SKM-1 treated with dmso at 0.1 percent for 144 hours (cell line): ENCODE results near the gene SAG.
"Not testable (repeated sequence)": the region's sequence is repeated elsewhere in the genome, so short reads cannot be mapped to it uniquely, and the experiment has no call there.

Experiments used
- DNase-seq: peaks from one replicate; lab custom pipeline; 2025; ENCODE audit not compliant: unreplicated experiment; lab: John Stamatoyannopoulos, UW

Gene SAG

DNA sequence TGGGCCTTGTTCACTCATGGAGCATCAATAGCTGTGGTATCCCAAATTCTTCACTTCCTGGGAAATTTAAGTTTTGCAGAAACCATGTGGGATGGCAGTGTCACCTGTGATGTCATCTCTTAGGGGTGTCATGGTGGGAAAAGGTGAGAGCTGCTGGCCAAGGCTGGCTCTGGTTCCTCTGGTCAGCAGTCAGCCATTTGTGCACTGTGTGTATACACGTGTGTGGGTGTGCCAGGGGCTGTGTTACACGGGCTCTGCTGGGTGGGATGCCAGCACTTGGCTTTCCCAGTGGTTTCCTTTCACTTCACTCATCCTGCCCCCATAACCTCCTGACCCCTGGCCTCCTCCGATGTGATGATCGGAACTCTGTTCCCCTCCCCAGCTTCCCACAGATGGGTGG, 21.3 kb downstream of the SAG start:
- no peak for DNase-seq

DNA sequence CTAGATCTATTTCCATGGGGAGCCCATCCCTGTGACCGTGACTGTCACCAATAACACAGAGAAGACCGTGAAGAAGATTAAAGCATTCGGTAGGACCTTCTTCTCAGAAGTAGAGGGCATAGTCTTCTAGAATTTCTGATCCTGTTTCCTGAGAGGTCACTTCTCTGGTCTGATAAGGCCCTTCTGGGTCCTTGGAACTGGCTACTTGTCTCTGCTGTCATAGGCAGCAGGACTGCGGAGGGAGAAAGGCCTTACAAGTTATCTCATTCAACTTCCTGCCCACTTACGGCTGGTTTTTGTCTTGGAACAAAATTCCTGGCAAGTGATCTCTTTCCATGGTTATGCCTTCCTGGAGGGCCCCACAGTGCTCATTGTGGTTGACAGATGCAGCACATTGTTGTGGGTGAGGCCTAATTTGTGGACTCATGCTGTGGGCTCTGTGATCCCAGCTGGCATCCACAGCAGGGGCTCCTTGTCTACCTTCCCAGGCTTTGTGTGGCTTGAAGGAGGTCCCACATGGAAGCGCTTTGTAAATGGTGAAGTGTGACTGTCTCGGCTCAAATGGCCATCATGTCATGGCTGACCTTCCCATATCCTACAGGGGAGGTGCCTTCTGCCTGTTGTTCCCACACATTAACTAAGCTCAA, 22.0 kb downstream of the SAG start:
- DNase-seq: no peak

- peak; percentile 99 for DNase-seq
Measured at GRCh38 chr2:233331536-233331935, 23.9 kb downstream of the SAG start.

GRCh38 chr2:233332125-233332524, 24.5 kb downstream of the SAG start:
- DNase-seq: no peak

DNA sequence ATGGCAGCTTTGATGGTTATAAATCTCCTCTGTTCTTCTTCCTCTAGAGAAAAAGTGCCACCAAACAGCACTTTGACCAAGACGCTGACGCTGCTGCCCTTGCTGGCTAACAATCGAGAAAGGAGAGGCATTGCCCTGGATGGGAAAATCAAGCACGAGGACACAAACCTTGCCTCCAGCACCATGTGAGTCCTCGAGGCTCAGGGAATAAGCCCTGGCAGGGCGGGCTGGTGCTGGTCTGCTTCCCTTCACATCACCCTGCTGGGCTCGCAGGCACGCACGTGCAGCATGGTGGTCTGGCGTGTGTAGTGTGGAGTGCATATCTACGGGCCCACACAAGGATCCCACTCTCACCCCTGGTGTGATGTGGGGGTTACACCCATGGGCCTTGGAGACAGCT, 27.3 kb downstream of the SAG start:
- DNase-seq: no peak

DNA sequence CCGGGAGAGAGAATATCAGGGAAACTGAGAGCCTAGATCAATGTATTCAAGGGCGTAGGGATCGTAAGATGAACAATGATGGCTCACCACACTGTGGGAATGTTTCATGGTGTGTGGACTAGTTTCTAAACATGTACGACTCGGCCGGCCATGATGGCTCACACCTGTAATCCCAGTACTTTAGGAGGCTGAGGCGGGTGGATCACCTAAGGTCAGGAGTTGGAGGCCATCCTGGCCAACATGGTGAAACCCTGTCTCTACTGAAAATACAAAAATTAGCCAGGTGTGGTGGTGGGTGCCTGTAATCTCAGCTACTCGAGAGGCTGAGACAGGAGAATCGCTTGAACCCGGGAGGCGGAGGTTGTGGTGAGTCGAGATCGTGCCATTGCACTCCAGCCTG, 28.5 kb downstream of the SAG start:
- DNase-seq: not testable (repeated sequence)

DNA sequence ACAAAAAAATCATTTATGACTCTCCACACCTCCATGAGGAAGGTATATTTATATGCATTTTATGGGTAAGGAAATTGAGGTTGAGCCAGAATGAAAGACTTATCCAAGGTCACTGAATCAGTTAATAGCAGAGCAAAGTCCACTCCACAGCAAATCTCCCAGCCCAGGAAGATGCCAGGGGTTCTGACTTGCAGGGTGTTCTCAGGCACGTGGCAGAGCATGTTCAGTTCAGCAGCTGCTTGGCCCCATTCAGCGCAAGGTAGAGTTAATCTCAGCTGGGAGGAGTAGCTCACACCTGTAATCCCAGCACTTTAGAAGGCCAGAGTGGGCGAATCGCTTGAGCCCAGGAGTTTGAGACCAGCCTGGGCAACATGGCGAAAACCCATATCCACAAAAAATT, 28.9 kb downstream of the SAG start:
- no peak for DNase-seq

- DNase-seq: no peak
Measured at GRCh38 chr2:233338046-233338445, 30.4 kb downstream of the SAG start.

GRCh38 chr2:233338812-233339368, 31.3 kb downstream of the SAG start:
- DNase-seq: no peak

- DNase-seq: peak; percentile 20
Measured at GRCh38 chr2:233339427-233339826, 31.8 kb downstream of the SAG start.

- no peak for DNase-seq
Measured at GRCh38 chr2:233341296-233341695, 33.7 kb downstream of the SAG start.

DNA sequence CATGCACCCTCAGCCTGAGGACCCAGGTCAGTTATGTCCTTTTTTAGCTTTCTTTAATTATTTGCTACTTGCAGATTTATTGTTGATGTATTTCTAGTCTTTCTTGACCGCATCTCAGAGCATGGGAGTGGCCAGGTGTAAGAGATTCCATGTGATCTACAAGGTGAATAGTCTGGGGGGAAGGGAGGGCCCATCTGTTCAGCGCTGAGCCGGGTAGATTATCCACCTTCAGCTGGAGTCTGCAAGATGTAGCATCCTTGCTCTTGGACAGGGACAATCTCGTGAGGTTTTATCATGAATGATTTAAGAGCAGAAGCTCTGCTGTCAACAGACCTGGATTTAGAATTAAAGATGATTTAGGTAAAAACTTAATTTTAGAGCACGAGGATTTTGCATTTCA, 34.7 kb downstream of the SAG start:
- DNase-seq: no peak

GRCh38 chr2:233343171-233343705, 35.6 kb downstream of the SAG start:
- no peak for DNase-seq

DNA sequence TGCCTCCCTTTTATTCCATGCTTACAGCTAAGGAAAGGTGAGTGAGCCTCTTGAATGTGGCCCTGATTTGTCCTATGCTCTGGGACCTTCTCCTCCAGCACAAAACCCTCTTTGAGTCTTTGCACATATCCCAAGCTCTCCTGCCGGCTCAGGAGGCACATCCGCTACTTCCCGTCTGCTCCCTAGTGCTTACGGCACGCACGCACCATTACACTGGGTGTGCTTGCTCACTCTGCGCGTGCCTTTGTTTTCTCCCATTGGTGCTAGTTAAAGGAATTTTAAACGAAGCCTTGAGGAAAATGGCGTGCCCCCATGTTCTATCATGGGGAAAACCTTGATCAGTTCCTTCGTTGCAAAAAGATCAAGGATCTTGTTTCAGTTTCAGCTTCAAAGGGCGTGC, 38.8 kb downstream of the SAG start:
- DNase-seq: no peak

DNA sequence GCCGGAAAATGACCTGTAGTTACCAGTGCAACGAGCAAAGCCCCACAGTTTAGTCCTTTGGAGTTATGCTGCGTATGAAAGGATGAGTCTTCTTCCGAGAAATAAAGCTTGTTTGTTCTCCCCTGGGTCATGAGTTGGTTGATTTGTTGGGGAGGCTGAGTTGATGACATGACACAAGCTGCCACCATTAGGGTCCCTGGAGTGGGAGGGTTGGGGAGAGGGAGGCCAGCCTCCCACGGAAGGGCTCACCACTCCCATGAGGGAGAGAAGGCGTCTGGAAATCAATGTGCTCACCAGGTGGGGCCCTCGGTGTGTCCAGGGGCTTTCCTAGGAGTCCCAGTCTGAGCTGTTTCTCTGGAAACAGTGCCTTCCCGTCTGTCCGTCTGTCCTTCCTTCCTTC, 39.3 kb downstream of the SAG start:
- DNase-seq: no peak

DNA sequence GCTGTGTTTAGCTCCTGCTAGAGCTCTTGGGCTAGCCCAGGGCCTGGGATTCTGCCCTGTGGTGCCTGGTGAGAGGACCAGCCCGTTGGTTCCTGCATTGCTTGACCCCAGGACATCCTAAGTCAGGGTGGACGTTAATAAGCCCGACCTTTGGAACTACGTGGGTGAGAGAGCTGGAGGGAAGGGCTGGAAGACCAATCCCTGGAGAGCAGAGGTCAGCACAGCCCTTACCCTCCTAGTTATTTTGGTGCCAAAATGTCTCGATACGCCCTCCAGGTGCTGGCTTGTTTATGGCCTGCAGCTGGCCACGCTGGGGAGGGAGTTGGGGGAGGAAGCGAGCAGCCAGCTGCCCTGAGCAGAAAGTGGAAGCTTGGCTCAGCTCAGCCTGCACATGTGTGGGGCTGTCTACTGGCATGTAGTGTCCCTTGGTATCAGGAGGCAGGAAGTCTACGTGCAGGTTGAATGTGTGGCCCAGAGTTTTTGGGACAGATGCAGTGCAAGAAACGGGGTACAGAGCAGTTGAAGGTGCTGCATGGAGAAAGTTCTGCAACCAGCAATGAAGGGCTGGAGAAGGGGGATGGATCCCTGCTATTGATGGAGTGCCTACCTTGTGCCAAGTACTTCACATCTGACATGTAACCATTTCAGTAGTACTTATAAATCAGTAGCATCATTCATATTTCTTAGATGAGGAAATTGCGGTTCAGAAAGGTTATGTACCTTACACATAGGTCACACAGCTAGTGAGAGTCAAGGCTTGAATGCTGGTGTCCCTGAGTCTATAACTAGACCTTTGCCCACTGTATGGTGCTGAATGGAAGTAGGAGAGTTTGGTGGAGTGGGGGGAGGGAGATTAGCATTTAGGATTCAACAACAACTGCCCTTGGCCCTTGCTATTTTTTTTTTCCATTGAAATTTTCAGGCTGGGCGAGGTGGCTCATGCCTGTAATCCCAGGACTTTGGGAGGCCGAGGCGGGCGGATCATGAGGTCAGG, 41.7 kb downstream of the SAG start:
- peak; percentile 48 for DNase-seq

- no peak for DNase-seq
Measured at GRCh38 chr2:233350708-233351107, 43.1 kb downstream of the SAG start.

DNA sequence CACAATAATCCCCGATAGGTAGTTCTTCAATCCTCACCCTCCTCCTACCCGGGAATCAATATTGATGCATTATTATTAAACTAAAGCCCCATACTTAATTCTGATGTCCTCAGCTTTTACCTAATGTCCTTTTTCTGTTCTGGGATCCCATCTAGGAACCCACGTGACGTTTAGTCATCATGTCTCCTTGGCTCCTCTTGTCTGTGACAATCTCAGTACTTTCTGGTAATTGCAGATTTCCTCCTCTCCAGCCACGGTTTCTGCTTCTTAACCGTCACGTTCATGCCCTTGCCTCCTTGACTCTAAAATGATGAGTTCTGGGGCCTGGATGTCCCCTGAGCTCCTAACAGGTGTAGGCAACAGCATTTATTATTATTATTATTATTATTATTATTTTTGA, 43.8 kb downstream of the SAG start:
- peak; percentile 39 for DNase-seq

DNA sequence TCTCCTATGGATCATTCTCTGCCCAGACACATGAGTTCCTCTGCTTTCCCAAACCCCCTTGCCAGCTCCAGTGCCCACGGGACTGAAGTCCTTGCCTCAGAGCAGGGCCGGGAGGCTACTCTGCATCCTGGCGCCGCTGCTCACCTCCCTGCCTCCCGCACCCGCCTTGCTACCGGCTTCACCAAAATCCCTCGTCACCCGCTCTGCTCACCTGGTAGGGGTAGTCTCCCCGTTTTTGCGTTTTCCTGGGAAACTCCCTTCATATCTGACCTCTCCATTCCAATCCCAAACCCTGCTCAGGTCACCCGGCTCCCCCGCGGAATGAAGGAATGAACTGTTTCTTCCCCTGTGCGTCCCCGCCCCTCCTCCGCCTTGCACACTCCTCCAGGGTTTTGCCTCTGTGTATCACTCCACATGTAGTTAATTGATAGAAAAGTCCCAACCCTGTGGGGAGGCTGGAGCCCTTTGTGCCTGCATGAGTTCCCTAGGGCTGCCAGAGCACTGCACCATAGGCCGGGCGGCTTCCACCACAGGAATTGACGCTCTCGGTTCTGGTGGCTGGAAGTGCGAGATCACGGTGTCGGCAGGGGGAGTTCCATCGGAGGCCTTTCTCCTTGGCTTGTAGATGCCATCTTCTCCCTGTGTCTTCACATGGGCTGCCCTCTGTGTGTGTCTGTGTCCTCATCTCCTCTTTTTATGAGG, 44.7 kb downstream of the SAG start:
- no peak for DNase-seq

GRCh38 chr2:233353101-233353768, 45.6 kb downstream of the SAG start:
- no peak for DNase-seq
